Small intestine (tissue), 7 donors: ENCODE measurements around the gene KRTAP5-1. TPM values are rescaled to one million over a fixed set of nuclear protein-coding genes. Genes with fewer than 3 reads are reported as not detected.
"Not testable (repeated sequence)": the region's sequence is repeated elsewhere in the genome, so short reads cannot be mapped to it uniquely, and the experiment has no call there.

ENCODE experiments used
- DNase-seq, 2 donors: peaks; one replicate each; pipeline versions ENCODE4 v3.0.0 to v3.0.0-alpha.2; 2013
- FAIRE-seq: peaks from 2 replicates; lab custom pipeline; 2012; peaks lifted over from hg19 to GRCh38; lab: Jason Lieb, UNC
- H3K27ac ChIP-seq, 3 donors: one replicate each; pipeline ENCODE4 v1.5.1; 2013; ENCODE audit warnings: low read length in 2 of 3, mild to moderate bottlenecking in 2 of 3, control low read depth in 1 of 3, inconsistent platforms in 1 of 3, low read depth in 1 of 3, moderate library complexity in 1 of 3
- H3K27me3 ChIP-seq, 3 donors: one replicate each; pipeline ENCODE4 v1.6.1; 2013; ENCODE audit warnings: low read length in 3 of 3, inconsistent platforms in 1 of 3; ENCODE audit not compliant: control insufficient read depth in 3 of 3, insufficient read depth in 3 of 3
- H3K36me3 ChIP-seq, 3 donors: one replicate each; pipeline ENCODE4 v1.6.1; 2013; ENCODE audit warnings: low read length in 3 of 3, inconsistent platforms in 1 of 3, low read depth in 1 of 3, mild to moderate bottlenecking in 1 of 3, moderate library complexity in 1 of 3; ENCODE audit not compliant: control insufficient read depth in 3 of 3, insufficient read depth in 2 of 3
- H3K4me1 ChIP-seq, 3 donors: one replicate each; pipeline ENCODE4 v1.6.1; 2013; ENCODE audit warnings: low read length in 2 of 3, inconsistent platforms in 1 of 3, low read depth in 1 of 3, mild to moderate bottlenecking in 1 of 3, moderate library complexity in 1 of 3; ENCODE audit not compliant: control insufficient read depth in 3 of 3, insufficient read depth in 2 of 3
- H3K4me3 ChIP-seq, 3 donors: one replicate each; pipeline ENCODE4 v1.5.1; 2013; ENCODE audit warnings: low read length in 3 of 3, control low read depth in 1 of 3, inconsistent platforms in 1 of 3, low read depth in 1 of 3, mild to moderate bottlenecking in 1 of 3, moderate library complexity in 1 of 3
- H3K9me3 ChIP-seq, 2 donors: one replicate each; pipeline ENCODE4 v1.6.1; 2013; ENCODE audit warnings: low read depth in 1 of 2, low read length in 1 of 2; ENCODE audit not compliant: control insufficient read depth in 2 of 2, insufficient read depth in 1 of 2
- WGBS, 3 donors: extraction: QIAGEN DNeasy Blood & Tissue Kit; methylation state at CpG; one replicate each; pipeline ENCODE4 v1.1.7; 2013; 5-methylcytosine and 5-hydroxymethylcytosine counted together
- polyA plus RNA-seq, 4 donors: library from polyadenylated mRNA; stranded (reverse) in 3 of 4; unstranded in 1 of 4; fragments of 200-250 nt in 3 of 4; fragments of 120-200 nt in 1 of 4; gene quantifications; one replicate each; pipeline versions ENCODE4 v1.2.1 to v1.2.3, GENCODE V29; 2013
- donor health status: healthy with polysubstance abuse.
- donor health status: control.
- donor health status: control.
- donor health status: Bipolar disorder and iron deficiency.
- donor health status: healthy.

KRTAP5-1 gene
- polyA plus RNA-seq, 4 donors: 2.0 TPM; not detected in 3

DNA sequence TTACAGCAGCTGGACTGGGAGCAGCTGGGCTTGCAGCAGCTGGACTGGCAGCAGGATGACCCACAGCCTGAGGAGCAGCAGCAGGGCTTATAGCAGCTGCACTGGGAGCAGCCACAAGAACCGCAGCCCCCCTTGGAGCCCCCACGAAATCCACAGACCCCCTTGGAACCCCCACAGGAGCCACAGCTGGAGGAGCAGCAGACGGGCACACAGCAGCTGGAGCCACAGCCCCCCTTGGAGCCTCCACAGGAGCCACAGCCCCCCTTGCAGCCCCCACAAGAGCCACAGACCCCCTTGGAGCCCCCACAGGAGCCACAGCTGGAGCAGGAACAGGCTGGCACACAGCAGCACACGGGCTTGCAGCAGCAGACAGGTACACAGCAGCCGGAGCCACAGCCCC lies 22.8 kb upstream of the KRTAP5-1 start:
- H3K4me3 ChIP-seq, H3K4me1 ChIP-seq, DNase-seq, H3K27ac ChIP-seq, H3K36me3 ChIP-seq, H3K9me3 ChIP-seq, FAIRE-seq: not testable (repeated sequence)
- H3K27me3 ChIP-seq: peaks cover 0 to 15% (median 0%) of the 10 kb centered on the region in 3 donors
- 26 to 51% (median 50%) methylated on average over 5 of the region's 5 CpGs for WGBS, 3 donors

DNA sequence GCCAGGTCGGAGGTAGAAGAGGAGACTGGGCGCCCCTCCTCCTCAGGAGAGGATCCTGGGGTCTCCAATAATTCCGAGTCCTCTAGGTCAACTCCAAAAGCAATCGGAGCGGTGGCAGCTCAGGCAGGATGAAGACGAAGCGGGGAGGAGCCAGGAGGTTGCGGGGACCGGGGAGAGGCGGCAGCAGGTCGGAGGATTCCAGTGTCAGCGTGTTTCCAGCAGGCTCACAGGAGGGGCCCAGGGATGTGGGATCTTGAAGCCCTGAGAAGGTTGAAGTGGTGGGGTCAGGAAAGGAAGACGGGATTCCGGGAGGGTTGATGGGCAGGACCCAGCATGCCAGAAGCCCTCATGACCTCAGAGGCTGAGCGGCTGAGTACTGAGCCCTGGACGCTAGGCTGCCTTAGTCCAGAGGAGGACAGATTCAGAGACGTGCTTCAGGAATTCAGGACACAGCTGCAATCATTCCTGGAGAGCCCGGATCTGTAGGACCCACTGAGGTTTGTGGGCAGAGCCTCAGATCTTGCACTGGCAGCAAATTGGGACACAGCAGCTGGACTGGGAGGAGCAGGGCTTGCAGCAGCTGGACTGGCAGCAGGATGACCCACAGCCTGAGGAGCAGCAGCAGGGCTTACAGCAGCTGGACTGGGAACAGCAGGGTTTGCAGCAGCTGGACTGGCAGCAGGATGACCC lies 22.2 kb upstream of the KRTAP5-1 start:
- DNase-seq, H3K4me3 ChIP-seq, H3K9me3 ChIP-seq, H3K4me1 ChIP-seq, H3K27ac ChIP-seq, H3K36me3 ChIP-seq, FAIRE-seq: not testable (repeated sequence)
- 52 to 79% (median 68%) methylated on average over 18 of the region's 18 CpGs for WGBS, 3 donors
- H3K27me3 ChIP-seq: peaks cover 0 to 15% (median 0%) of the 10 kb centered on the region in 3 donors

DNA sequence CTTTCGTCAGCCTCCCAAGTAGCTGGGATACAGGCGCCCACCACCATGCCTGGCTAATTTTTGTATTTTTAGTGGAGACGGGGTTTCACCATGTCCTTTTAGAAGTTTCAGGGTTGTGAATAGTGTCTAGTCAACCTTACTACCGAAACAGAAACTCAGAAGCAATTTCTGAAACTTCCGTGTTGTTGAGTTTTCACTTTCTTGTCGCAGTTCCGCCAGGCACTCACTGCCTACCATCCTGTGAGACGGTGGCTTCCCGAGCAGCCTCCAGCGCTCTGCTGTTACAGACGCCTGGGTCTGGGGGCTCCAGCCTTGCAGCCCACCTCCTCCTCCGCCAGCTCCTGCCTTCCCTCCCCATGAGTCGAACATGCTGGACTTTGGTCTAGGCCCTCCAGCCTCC lies 20.8 kb upstream of the KRTAP5-1 start:
- H3K9me3 ChIP-seq, FAIRE-seq, H3K36me3 ChIP-seq, H3K27ac ChIP-seq, H3K4me1 ChIP-seq, DNase-seq, H3K4me3 ChIP-seq: not testable (repeated sequence)
- H3K27me3 ChIP-seq: peaks cover 0 to 15% (median 1%) of the 10 kb centered on the region in 3 donors
- 51 to 78% (median 58%) methylated on average over 13 of the region's 13 CpGs for WGBS, 3 donors

DNA sequence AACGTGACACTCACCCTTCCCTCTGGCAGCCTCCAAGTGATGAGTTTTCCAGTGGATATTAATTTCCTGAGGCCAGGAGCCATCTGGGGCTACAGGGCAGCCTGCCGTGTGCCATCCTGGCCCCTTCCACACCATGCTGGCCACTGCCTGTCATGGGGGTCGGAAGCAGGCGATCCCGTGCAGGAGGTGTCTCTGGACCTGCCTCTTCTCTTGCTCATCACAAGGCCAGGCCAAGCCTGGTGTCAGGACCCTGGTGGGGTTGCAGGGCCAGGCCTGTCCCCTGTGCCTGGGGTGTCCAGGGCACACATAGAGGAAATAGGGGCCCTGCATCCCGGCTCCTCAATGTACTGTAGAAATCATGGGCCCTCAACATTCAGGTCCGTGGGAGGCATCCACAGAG lies 19.6 kb upstream of the KRTAP5-1 start:
- Histone ChIP-seq H3K27me3 (peaks cover 0 to 15% (median 1%) of the 10 kb centered on the region in 3 donors), H3K9me3 (no peaks in the 10 kb centered on the region), H3K4me3 (no peak overlapping the region), H3K36me3 (no peaks in the 10 kb centered on the region), H3K27ac (no peak overlapping the region), H3K4me1 (peaks cover 0 to 4% (median 0%) of the 10 kb centered on the region in 3 donors)
- FAIRE-seq (no peak), DNase-seq (no peak)
- 89 to 90% (median 89%) methylated on average over 7 of the region's 7 CpGs for WGBS, 3 donors

DNA sequence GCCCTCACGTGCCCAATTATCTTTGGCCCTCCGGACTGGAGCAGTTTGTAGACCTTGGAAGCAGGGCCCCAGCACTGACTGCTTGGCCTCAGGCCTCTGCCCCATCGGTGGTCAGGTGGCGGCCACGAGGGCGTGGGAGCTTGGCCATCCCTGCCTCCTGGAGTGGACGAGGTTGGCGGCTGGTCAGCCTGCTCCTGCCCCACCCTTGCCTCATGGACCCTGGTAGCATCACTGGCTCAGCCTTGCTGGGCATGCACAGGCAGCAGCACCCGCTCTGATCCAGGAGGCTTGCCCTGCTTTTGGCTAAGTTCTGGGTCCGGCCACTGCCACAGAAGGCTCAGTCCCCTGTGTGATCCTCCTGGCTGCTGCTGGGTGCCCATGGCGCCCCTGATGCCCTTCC lies 19.1 kb upstream of the KRTAP5-1 start:
- Histone ChIP-seq H3K9me3 (no peaks in the 10 kb centered on the region), H3K27ac (no peak overlapping the region), H3K27me3 (peaks cover 0 to 15% (median 1%) of the 10 kb centered on the region in 3 donors), H3K4me1 (peaks cover 0 to 4% (median 0%) of the 10 kb centered on the region in 3 donors), H3K36me3 (no peaks in the 10 kb centered on the region), H3K4me3 (no peak overlapping the region)
- no peak for FAIRE-seq
- DNase-seq: no peak
- 90 to 98% (median 92%) methylated on average over 11 of the region's 11 CpGs for WGBS, 3 donors

DNA sequence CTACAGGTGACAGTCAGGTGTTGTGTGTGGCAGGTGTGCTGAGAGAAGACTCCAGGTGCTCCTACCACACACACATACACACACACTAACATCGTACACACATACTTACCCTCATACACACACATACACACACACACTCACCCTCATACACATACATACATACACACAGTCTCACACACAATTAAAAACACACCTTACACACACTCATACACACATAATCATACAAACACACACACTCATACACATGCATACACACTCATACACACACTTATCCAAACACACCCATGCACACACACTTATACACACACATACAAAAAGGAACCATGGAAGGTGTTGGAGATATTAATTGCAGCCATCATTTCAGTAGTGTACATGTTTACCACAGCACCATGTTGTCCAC lies 18.5 kb upstream of the KRTAP5-1 start:
- DNase-seq (no peak), FAIRE-seq (no peak)
- no peaks in the 10 kb centered on the region for H3K36me3 ChIP-seq
- H3K27ac ChIP-seq: no peak overlapping the region
- no peak overlapping the region for H3K4me3 ChIP-seq
- WGBS, 3 donors: 38 to 55% (median 43%) methylated on average over 1 of the region's 1 CpG
- peaks cover 0 to 4% (median 0%) of the 10 kb centered on the region in 3 donors for H3K4me1 ChIP-seq
- H3K27me3 ChIP-seq: peaks cover 0 to 15% (median 1%) of the 10 kb centered on the region in 3 donors
- no peaks in the 10 kb centered on the region for H3K9me3 ChIP-seq

DNA sequence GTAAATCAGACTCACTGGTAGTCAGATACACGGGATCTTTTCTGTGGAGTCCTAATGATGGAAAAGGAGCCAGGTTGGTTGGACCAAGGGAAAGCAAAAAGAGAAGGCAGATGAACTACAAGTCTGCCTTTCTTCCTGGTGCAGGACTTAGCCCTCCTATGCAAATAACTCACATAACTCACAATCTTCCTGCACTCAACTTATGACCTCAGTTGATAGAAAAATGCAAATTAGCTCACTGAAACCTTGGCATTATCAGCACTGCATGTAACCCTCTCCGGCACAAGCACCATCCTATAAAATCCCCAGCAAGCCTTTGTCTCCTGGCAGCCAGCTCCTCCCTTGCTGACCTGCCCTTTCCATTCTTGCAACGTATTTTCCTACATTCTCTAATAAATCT lies 16.6 kb upstream of the KRTAP5-1 start:
- H3K9me3 ChIP-seq, H3K4me3 ChIP-seq, H3K27me3 ChIP-seq, H3K27ac ChIP-seq, H3K4me1 ChIP-seq, H3K36me3 ChIP-seq, FAIRE-seq: not testable (repeated sequence)
- peak; percentile 54 to 63 for DNase-seq
- 2 to 56% (median 24%) methylated on average over 2 to 3 of the region's 3 CpGs for WGBS, 3 donors

DNA sequence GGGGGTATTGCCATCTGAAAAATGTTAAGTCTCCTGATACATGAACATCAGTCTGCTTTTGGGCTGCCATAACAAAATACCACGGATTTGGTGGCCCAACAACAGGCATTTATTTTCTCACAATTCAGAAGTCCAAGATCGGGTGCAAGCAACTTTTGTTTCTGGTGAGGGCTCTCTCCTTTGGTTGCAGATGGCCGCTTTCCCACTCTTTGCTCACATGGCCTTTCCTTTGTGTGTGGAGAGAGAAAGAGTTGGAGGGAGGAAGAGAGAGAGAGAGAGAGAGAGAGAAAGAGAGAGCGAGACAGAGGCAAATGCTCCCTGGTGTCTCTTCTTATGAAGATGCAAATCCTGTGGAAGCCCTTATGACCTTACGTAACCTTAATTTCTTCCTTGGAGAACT lies 15.5 kb upstream of the KRTAP5-1 start:
- no peak for DNase-seq
- Histone ChIP-seq H3K27me3 (peaks cover 0 to 1% (median 0%) of the 10 kb centered on the region in 3 donors), H3K36me3 (no peaks in the 10 kb centered on the region), H3K4me1 (peaks cover 0 to 9% (median 0%) of the 10 kb centered on the region in 3 donors), H3K9me3 (no peaks in the 10 kb centered on the region), H3K27ac (no peak overlapping the region), H3K4me3 (no peak overlapping the region)
- FAIRE-seq: no peak
- 80 to 91% (median 80%) methylated on average over 5 of the region's 5 CpGs for WGBS, 3 donors
